Progenitor cell of endocrine pancreas (in vitro differentiated cells): Measurements from ENCODE around the gene DGCR2. TPM values are rescaled to one million over a fixed set of nuclear protein-coding genes. Genes with fewer than 3 reads are reported as not detected.
"Not testable (repeated sequence)": the region's sequence is repeated elsewhere in the genome, so short reads cannot be mapped to it uniquely, and the experiment has no call there.

Source experiments
- DNase-seq: peaks from one replicate; pipeline ENCODE4 v3.0.0; 2021; ENCODE audit warnings: low spot score; ENCODE audit not compliant: unreplicated experiment
- H3K27ac Mint-ChIP-seq: 2 replicates; pipeline ENCODE4 v1.8.0; 2021; ENCODE audit warnings: mild to moderate bottlenecking, moderate library complexity, mixed read lengths
- H3K27me3 Mint-ChIP-seq: 2 replicates; pipeline ENCODE4 v1.8.0; 2021; ENCODE audit warnings: mixed read lengths
- H3K36me3 Mint-ChIP-seq: 2 replicates; pipeline ENCODE4 v1.8.0; 2022; ENCODE audit warnings: mixed read lengths; ENCODE audit not compliant: insufficient read depth
- H3K4me1 Mint-ChIP-seq: 2 replicates; pipeline ENCODE4 v1.8.0; 2021; ENCODE audit warnings: low read depth, mixed read lengths
- H3K4me3 Mint-ChIP-seq: 2 replicates; pipeline ENCODE4 v1.8.0; 2021; ENCODE audit warnings: low read depth, mild to moderate bottlenecking, moderate library complexity, mixed read lengths
- H3K9me3 Mint-ChIP-seq: 2 replicates; pipeline ENCODE4 v1.8.0; 2021; ENCODE audit warnings: low read depth, mixed read lengths
- total RNA-seq: library from RNA; stranded (reverse); gene quantifications from 2 replicates; pipeline ENCODE4 v1.2.1, GENCODE V29; 2021
- TF ChIP-seq, protein P1 (sequence below): fragments of 200-600 bp; sonication (generic); IDR thresholded peaks from one replicate; pipeline ENCODE4 v1.5.0; 2021; ENCODE audit warnings: antibody characterized with exemption, mild to moderate bottlenecking; ENCODE audit not compliant: unreplicated experiment

Gene DGCR2
- total RNA-seq, 1 donor from 2014 or later = 89.1 TPM

- TF ChIP-seq, protein P1, sequence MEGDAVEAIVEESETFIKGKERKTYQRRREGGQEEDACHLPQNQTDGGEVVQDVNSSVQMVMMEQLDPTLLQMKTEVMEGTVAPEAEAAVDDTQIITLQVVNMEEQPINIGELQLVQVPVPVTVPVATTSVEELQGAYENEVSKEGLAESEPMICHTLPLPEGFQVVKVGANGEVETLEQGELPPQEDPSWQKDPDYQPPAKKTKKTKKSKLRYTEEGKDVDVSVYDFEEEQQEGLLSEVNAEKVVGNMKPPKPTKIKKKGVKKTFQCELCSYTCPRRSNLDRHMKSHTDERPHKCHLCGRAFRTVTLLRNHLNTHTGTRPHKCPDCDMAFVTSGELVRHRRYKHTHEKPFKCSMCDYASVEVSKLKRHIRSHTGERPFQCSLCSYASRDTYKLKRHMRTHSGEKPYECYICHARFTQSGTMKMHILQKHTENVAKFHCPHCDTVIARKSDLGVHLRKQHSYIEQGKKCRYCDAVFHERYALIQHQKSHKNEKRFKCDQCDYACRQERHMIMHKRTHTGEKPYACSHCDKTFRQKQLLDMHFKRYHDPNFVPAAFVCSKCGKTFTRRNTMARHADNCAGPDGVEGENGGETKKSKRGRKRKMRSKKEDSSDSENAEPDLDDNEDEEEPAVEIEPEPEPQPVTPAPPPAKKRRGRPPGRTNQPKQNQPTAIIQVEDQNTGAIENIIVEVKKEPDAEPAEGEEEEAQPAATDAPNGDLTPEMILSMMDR = no peak
- H3K4me3 Mint-ChIP-seq = no peak overlapping the region
- H3K27me3 Mint-ChIP-seq = no peaks in the 10 kb centered on the region
- H3K9me3 Mint-ChIP-seq = peaks cover 3% of the 10 kb centered on the region
- peaks cover 22% of the 10 kb centered on the region for H3K36me3 Mint-ChIP-seq
- no peak overlapping the region for H3K27ac Mint-ChIP-seq
- H3K4me1 Mint-ChIP-seq = peaks cover 1% of the 10 kb centered on the region
- no peak for DNase-seq
Measured at GRCh38 chr22:19086896-19087295, 35.3 kb downstream of the DGCR2 start.

- Mint-ChIP-seq H3K4me1 (peaks cover 1% of the 10 kb centered on the region), H3K4me3 (no peak overlapping the region), H3K36me3 (peaks cover 22% of the 10 kb centered on the region)
Measured at GRCh38 chr22:19086417-19086816, 35.8 kb downstream of the DGCR2 start.

DNA sequence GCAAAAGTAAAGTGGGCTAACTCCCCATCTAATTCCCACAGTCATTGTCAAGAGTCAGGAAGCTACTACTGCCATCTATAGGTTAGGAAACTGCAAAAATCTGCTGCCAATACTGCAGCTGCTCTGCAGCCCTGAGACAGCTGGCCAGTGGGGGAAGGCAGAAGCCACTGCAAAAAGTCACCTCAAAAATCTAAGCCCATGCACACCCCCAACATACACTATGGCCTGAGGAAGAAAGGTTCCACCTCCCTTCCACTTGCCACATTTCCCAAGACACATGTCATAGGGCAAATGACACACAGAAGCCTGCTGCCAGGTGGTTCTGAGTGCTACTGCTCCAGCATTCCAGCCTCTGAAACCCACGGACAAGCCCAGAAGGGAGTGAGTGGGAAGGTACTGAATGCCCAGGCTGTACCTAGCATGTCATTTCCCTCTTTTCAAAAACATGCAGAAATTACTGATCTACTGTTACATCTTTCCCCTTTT lies 36.9 kb downstream of the DGCR2 start:
- no peaks in the 10 kb centered on the region for H3K4me1 Mint-ChIP-seq
- peaks cover 25% of the 10 kb centered on the region for H3K36me3 Mint-ChIP-seq
- H3K27me3 Mint-ChIP-seq = no peaks in the 10 kb centered on the region
- peaks cover 3% of the 10 kb centered on the region for H3K9me3 Mint-ChIP-seq
- no peak overlapping the region for H3K4me3 Mint-ChIP-seq
- TF ChIP-seq, protein P1 = peak; percentile 13
- DNase-seq = no peak
- no peak overlapping the region for H3K27ac Mint-ChIP-seq

More at GRCh38 chr22:19086417-19086816, 35.8 kb downstream of the DGCR2 start:
- no peak for DNase-seq
- peaks cover 3% of the 10 kb centered on the region for H3K9me3 Mint-ChIP-seq
- TF ChIP-seq, protein P1 = no peak
- no peak overlapping the region for H3K27ac Mint-ChIP-seq
- no peaks in the 10 kb centered on the region for H3K27me3 Mint-ChIP-seq

DNA sequence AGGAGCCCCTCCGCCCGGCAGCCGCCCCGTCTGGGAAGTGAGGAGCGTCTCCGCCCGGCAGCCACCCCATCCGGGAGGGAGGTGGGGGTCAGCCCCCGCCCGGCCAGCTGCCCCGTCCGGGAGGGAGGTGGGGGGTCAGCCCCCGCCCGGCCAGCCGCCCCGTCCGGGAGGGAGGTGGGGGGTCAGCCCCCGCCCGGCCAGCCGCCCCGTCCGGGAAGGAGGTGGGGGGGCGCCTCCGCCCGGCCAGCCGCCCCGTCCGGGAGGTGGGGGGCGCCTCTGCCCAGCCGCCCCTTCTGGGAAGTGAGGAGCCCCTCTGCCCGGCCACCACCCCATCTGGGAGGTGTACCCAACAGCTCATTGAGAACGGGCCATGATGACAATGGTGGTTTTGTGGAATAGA lies 37.6 kb downstream of the DGCR2 start:
- not testable (repeated sequence) for H3K4me1 Mint-ChIP-seq, H3K27ac Mint-ChIP-seq, H3K4me3 Mint-ChIP-seq, DNase-seq, H3K27me3 Mint-ChIP-seq, H3K9me3 Mint-ChIP-seq
- peaks cover 25% of the 10 kb centered on the region for H3K36me3 Mint-ChIP-seq

- not testable (repeated sequence) for DNase-seq, H3K4me1 Mint-ChIP-seq, H3K9me3 Mint-ChIP-seq, H3K27ac Mint-ChIP-seq, H3K27me3 Mint-ChIP-seq, H3K4me3 Mint-ChIP-seq
- peaks cover 25% of the 10 kb centered on the region for H3K36me3 Mint-ChIP-seq
Measured at GRCh38 chr22:19084126-19084525, 38.1 kb downstream of the DGCR2 start.

DNA sequence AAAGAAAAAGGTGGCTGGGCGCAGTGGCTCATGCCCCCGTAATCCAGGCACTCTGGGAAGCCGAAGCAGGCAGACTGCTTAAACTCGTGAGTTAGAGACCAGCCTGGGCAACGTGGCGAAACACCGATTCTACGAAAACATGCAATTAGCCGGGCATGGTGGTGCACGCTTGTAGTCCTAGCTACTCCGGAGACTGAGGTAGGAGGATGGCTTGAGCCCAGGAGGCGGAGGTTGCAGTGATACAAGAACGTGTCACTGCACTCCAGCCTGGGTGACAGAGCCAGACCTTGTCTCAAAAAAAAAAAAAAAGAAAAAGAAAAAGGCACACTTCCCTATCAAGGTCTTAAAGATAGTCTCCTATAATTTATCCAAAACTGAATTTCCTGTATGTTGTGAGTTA lies 39.4 kb downstream of the DGCR2 start:
- peaks cover 22% of the 10 kb centered on the region for H3K36me3 Mint-ChIP-seq
- no peaks in the 10 kb centered on the region for H3K27me3 Mint-ChIP-seq
- H3K4me3 Mint-ChIP-seq = no peak overlapping the region
- TF ChIP-seq, protein P1 = no peak
- no peak overlapping the region for H3K27ac Mint-ChIP-seq
- peaks cover 3% of the 10 kb centered on the region for H3K9me3 Mint-ChIP-seq
- H3K4me1 Mint-ChIP-seq = no peaks in the 10 kb centered on the region
- no peak for DNase-seq
